NCI-H748 (cell line): Measurements from ENCODE around the gene CASP5.
A peak's percentile ranks its signal among the peaks of the same experiment; 100 is the strongest.
"Not testable (repeated sequence)": the region's sequence is repeated elsewhere in the genome, so short reads cannot be mapped to it uniquely, and the experiment has no call there.

Experiments used
- DNase-seq: peaks from one replicate; lab custom pipeline; 2025; ENCODE audit not compliant: unreplicated experiment; lab: John Stamatoyannopoulos, UW

CASP5 gene

DNA sequence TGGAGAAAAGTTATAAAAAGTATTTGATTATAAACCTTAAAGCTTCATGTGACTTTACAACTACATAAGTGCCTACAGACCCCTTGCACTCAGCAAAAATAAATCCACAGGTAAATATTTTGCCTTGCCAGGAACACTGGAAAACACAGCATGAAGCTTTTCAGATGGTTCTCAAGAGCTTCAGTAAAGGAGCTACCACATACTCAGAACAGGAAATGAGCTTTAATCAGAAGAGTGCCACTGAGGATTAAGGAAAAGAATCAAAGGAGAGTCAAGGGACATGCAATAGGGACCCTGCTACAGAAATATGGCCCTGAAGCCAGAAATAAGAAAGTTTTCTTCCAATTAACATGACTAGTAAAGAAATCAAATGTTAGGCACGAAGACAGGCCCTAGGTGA lies 10.8 kb upstream of the CASP5 start:
- DNase-seq: no peak

DNA sequence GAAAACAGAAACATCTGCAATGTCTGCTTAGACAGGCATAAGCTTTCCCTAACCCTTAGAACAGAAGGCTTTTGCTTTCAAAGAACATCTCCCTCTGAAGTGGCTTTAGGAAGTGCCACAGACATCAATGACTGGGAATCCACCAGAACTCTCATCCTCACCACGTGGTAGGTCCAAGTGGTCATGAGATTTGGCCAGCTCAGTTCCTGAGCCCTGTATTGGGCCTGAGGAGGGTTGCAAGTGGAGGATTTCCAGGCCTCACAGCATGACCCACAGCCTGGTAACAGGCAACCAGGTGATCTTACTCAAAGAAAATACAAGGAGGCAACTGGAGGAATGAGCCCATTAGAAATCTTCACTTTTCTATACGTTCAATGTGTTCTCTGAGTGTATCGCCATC lies 10.4 kb upstream of the CASP5 start:
- DNase-seq: no peak

DNA sequence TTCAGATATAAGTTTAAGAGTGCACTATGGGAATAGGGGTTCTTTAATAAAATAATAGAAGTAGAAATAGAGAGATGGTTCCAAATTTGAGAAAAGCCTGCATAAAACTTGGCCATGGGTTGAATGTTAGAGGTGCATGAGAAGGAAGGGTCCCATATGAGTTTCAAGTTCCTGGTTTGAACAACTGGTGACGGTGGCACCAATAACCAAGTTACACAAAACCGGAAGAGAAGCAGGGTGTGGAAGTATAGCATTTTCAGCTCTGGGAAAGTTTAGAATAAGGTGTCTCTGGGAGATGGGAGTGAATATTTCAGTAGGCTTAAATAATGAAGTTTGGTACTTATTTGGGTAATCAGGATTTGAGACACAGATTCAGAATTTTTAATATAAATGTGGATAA lies 9.5 kb upstream of the CASP5 start:
- no peak for DNase-seq

DNA sequence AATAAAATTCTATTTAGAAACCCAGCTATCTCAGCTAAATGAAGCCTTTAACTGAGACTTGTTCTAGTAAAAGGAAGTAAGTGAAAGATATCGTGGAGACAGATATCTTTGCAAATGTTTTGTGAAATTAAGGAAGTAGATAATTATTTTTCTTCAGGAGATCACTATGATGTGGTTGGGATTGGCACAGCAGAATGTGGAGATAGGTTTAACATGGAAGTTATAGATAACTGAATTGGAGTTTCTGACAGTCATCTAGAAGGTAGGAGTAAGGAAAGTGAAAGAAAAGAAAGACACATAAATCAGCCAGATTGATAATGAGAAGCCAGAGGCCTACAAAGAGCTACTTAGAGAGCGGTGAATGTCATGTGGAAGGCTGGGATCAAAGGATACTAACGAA lies 4.7 kb upstream of the CASP5 start:
- no peak for DNase-seq

DNA sequence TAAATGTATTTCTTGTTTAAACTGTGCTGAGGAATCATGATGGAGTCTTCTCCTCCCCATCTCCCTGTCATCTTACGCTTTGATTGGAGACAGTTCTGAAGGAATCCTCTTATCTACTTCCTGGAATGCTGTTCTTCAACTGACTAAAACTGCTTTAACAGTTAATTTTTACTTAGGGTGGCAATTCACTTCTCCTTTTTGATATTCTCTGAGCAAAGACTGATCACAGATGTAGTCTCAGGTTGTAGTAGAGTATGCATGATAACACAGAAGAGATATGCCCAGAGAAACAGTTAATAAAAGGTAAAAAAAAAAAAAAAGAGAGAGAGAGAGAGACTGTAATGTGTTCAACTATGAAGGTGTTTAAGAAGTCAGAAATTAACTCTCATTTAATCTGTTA lies 1.4 kb upstream of the CASP5 start:
- DNase-seq: no peak

DNA sequence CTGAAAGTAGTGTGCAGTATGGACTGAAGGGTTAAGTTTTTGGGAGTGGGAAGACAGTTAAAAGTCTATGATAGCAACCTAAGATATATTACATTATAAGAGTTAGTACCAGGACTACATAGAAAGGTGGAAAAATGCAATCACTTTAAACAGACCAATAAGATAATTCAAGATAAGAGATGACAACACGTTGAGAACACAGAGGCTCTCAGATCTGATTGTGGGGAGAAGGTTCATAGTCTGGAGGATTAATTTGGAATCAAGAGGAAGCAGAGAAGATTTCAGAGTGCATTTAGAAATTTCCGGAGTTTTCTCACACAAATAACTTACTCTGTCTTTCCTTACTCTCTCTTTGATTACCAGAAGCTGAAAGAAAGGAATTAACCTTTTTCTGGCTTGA lies 441 bp downstream of the CASP5 start:
- no peak for DNase-seq

DNA sequence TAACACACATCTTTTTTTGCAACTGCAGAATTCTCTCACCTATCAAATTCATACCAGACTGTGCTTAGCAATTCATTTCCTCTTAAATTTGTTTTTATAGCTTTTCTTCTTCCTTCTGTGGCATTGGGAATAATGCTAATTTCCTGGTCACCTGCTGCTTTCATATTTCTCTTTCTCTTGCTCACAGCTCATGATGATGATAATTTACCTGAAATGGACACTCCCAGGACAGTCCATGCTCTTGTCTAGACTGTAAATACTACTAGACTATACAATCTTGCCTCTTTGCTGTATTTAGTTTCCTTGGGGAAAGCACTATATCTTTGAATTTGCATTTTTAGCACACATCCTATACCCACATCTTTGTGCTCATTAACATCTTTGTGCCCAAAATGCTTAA lies 15.5 kb downstream of the CASP5 start:
- no peak for DNase-seq

DNA sequence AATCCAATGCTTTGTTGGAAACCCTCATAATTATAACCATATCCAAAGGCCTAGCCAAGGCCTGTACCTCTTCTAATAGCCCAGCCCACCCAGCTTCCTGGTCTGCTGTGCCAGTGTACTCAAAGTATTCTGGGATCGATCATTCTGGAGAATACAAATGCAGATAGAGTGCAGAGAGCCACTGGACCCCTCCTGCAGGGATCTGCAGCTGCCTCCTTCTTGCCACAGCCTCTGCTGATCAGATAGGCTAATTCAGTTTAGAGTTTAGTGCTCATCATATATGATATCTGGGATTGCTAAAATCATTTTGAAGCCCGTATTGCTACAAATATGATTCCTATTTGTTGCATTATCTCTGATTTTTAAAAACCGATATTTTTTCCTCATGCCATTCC lies 17.5 kb downstream of the CASP5 start:
- no peak for DNase-seq

DNA sequence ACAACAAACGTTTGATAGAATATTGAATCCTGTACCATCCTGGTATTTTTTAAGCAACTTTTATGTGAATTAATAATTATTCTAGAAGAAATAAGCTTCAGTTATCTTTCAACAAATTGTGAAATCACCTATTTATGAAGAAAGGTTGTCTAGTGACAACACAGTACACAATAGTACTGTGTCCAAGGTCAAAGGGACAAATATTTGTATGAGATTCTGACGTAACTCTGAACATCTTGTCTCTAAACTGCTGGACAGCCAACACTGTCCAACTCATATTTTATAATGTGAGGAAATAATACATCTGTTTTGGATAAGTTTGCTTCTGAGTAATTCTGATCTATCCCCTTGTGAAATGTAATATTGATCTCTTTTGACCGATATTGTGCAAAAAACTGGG lies 18.9 kb downstream of the CASP5 start:
- DNase-seq: no peak

DNA sequence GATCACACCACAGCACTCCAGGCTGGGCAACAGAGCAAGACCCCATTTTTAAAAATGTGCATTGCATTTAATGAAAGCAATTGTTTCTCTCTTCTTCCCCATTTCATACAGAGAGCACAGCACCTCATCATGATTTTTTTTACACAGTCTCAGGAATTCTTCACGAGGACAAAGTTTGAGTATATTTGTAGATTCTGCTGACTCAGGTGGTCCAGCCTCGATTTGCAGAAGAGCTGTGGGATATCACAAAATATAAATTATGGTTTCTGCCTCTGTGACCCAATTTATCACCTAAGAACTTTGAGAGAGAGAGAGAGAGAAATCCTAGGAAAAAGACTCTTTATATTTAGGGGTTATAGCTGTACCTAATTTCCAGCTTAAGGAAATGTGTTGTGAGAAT lies 19.8 kb downstream of the CASP5 start:
- DNase-seq: no peak

DNA sequence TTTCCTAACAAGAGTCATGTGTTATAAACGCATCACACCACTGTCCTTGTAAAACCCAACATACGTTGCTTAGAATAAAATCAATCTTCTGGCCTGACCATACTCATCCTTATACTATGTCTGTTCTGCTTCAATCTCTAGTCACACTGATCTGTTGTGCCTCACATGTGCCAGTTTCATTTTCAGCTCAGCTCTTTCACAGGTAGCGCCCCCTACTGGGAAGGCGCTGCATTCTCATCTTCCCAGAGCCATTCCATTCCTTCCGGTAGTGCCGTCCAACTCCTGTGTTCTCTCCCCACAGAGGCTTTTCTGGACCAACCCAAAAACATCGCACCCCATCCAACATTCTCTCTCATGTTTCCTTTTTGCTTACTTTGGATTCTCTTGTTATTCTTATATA lies 22.2 kb downstream of the CASP5 start:
- no peak for DNase-seq

DNA sequence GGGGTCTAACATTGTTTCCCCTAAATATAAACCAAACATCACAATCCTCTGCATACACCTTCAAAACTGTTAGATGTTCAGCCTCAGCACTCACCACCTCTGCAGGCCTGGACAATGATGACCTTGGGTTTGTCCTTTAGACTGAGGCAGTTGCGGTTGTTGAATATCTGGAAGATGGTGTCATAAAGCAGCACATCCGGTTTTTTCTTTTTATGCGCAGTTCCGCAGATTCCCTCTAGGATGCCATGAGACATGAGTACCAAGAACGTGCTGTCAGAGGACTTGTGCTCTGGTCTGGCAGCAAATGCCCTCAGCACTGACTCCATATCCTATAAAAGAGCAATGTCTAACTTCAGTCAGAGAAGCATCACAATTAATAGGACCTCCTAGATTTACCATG lies 22.8 kb downstream of the CASP5 start:
- peak; percentile 6 for DNase-seq

DNA sequence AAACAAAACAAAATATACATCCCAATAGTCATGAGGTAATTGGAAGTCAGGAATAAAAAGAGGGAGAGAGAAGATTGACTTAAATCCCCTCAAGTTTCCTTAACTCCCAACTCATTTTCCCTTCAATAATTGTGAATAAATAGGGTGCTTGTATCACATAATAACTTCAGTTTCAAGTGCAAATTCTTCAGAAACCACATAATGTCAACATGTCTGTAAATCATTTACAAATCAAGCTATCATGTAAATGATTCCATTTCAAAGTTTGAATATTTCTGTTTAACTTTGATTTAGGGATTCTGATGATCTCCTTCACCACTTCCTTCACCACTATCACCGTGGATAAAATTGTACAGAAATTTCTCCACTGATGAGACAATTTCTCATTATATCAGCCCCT lies 23.2 kb downstream of the CASP5 start:
- DNase-seq: no peak

DNA sequence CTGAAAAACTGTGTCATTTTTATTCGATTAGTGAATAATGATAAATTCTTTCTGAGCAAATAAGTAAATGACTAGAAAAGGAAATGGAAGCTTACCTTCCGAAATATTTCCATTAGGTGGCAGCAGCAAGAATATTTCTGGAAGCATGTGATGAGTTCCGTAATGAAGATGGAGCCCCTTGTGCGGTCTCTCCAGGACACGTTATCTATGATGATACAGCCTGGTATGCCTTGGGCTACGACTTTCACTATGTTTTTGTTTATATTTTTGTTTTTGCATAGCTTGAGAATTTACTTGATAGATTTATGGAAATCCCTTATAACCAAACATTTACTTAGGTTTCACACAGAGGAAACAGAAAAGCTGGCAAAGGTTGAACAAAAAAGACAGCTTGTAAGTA lies 25.7 kb downstream of the CASP5 start:
- DNase-seq: peak; percentile 48

DNA sequence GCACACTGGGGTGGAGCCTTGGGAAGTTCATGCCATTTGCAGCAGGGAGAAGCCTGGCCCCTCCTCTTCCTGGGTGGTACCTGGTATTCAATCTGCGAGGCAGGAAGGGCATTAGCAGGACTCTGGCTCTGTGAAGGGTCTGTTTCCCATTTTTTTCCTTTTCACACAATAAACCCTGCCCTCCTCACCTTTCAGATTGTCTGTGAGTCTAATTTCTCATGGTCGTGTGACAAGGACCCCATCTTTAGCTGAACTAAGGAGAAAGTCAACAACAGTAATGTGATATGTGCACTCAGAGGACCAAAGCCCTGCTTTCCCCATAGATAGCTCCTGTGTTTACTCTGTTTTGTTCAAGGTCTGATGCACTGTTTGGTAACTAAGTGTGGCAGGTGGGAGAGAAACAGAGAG lies 28.0 kb downstream of the CASP5 start:
- peak; percentile 97 for DNase-seq

DNA sequence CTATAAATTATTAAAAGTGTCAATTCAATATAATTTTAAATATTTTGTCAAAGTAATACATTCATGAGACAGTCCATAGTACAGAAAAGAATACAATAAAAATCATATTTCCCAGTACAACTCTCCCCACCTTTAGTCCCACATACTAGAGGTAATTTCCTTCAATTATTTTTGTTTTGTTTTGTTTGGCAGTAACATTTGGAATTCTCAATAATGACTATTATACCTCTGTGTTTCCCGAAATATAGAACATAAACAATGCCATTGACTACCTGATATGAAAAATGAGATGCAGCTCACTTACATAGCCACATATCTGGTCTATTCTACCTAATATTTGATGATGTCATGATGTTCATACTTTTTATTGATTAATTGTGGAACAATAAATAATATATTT lies 30.2 kb downstream of the CASP5 start:
- DNase-seq: no peak

DNA sequence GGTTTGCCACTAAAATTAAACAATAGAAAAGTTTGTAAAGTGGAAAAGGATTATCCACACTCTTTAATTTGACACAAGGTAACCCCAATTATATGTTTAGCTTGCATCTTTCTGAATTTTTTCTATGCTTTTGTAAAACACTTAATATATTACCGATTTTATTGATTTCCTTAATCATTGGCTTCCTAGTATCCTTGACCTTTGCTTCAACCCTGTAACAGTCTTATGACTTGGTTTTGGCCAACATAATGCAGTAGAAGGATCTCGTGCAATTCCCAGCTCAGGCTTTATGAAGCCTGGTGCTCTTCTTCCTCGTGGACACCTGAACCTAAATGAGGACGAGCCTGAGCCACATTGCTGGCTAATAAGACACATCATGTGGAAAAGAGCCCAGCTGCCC lies 31.0 kb downstream of the CASP5 start:
- DNase-seq: no peak

DNA sequence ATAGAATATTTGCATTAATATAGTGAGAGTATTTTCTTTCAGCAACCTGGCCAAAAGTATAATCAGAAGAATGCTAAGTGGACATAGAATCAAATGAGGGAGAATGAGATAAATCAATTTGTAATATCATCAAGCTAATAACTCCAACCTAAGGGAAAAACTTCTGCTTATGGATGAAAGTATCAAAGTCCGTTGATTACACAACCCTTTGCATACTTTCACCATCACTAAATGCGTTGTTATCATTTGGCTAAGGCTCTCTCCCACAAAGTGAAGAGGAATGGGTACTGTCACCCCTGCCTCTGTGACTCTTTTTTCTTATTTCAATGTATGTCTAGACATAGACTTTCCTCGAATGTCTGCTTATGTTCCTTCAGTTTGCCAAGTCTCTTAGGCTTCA lies 38.2 kb downstream of the CASP5 start:
- no peak for DNase-seq

DNA sequence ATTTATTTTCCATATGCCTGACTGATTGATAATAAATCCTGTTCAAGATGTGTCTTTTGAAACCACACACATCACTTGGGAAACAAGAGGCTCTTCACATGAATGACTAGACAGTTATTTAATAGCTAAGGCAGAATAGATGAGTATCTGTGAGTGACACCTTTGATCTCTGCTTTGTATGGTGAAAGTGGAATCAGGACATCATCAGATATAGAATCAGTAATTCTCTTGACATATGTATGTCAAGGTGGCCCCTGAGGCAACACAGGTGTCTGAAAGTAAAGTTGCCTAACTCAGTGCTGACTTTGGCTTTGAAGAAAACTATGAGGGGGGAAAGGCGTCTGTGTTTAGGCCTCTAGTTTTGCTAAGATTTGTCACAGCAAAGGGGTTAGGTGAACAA lies 43.1 kb downstream of the CASP5 start:
- DNase-seq: no peak

DNA sequence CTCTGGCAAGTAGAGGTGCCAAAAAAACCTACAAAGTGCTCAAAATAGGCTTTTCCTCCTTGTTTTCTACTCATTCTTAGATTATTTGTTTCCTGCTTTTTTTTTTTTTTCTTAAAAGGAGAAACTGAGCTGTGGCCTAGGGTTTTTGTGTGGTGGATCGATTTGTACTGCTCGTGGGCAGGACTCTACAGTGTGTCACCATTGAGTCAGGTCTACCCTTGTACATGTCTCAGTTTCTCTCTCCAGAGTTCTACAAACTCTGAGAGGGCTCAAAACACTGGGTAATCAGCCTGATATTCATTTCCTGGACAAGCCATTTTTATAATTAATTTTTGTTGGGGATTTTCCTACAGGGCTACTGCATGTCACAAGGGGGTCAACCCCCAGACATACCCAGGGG lies 49.4 kb downstream of the CASP5 start:
- DNase-seq: no peak

DNA sequence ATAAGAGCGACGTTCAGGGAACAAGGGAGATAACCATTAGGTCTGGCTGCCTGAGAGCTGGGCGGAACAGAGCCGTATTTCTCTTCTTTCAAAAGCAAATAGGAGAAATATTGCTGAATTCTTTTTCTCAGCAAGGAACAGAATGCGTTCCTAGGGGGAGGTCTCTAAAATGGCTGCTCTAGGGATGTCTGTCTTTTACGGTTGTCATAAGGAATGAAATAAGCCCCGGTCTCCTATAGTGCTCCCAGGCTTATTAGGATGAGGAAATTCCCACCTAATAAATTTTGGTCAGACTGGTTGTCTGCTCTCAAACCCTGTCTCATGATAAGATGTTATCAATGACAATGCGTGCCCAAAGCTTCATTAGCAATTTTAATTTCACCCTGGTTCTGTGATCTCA lies 50.0 kb downstream of the CASP5 start:
- DNase-seq: not testable (repeated sequence)

DNA sequence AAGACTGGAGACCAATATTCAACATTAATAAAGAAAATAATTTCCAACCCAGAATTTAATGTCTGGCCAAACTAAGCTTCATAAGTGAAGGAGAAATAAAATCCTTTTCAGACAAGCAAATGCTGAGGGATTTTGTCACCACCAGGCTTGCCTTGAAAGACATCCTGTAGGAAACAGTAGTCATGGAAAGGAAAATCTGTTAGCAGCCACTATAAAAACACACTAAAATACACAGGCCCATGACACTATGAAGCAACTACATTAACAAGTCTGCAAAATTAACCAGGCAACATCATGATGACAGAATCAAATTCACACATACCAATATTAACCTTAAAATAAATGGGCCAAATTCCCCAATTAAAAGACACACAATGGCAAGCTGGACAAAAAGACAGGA lies 52.2 kb downstream of the CASP5 start:
- DNase-seq: no peak

DNA sequence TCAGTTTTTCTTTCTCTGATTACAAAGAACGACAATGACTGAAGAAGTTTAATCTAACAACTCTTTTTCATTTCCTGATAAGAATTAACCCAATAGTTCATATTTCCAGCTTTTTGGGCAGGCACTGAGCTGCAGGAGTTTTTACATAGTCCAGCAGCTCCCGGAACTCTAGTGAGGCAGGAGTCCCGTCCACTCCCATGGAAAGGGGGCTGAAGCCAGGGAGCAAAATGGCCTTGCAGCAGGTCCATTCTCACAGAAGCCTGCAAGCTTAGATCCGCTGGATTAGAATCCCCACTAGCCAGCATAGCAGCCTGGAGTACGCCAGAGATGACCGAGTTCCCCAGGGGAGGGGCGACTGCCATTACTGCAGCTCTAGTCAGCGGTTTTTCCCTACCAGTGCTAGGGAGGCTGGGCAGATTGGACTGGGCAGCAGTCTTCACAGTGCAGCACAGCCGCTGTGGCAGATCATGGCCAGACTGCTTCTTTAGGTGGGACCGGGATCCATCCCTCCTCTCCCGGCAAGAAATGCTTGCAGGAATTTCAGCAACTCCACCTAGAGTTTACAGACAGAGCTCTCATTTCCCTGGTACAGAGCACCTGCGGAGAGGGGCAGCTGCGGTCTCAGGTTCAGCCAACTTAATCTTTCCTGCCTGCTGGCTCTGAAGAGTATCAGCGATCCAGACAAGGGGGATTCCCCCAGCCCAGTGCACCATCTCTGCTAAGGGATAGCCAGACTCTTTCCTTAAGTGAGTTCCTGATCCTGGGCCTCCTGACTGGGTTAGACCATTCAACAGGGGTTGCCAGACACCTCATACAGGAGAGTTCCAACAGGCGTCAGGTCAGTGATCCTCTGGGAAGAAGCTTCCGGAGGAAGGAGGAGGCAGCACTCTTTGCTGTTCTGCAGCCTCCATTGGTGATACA lies 53.9 kb downstream of the CASP5 start:
- DNase-seq: peak; percentile 73
